Spleen (tissue), 11 donors: ENCODE results near the gene FAP. TPM values are rescaled to one million over a fixed set of nuclear protein-coding genes. Genes with fewer than 3 reads are reported as not detected.
A peak's percentile ranks its signal among the peaks of the same experiment; 100 is the strongest.

ENCODE experiments used
- DNase-seq: peaks from one replicate; pipeline ENCODE4 v3.0.0-alpha.2; 2020
- H3K27ac ChIP-seq, 8 donors: fragments of 200-600 bp; sonication (generic) in 7 of 8; 1 replicate in 4 of 8; 2 replicates in 4 of 8; pipeline versions ENCODE4 v1.5.0 to v1.8.0; 2016 to 2021; ENCODE audit warnings: inconsistent platforms in 4 of 8, mild to moderate bottlenecking in 4 of 8, moderate library complexity in 1 of 8
- H3K27me3 ChIP-seq, 7 donors: fragments of 200-600 bp; sonication (generic) in 6 of 7; replicated peaks in 1 of 7; 1 replicate in 4 of 7; 2 replicates in 3 of 7; pipeline versions ENCODE4 v1.5.0 to v1.8.0; 2016 to 2021; ENCODE audit warnings: inconsistent platforms in 3 of 7, mild to moderate bottlenecking in 1 of 7
- H3K36me3 ChIP-seq, 6 donors: fragments of 200-600 bp; sonication (generic) in 5 of 6; 1 replicate in 4 of 6; 2 replicates in 2 of 6; pipeline versions ENCODE4 v1.5.0 to v1.8.0; 2016 to 2021; ENCODE audit warnings: inconsistent platforms in 2 of 6
- H3K4me1 ChIP-seq, 6 donors: fragments of 200-600 bp; sonication (generic) in 5 of 6; 1 replicate in 3 of 6; 2 replicates in 3 of 6; pipeline versions ENCODE4 v1.5.0 to v1.8.0; 2016 to 2021; ENCODE audit warnings: inconsistent platforms in 3 of 6
- H3K4me3 ChIP-seq, 8 donors: fragments of 200-600 bp; sonication (generic) in 7 of 8; 1 replicate in 4 of 8; 2 replicates in 4 of 8; pipeline versions ENCODE4 v1.5.0 to v1.8.0; 2016 to 2021; ENCODE audit warnings: inconsistent platforms in 4 of 8, mild to moderate bottlenecking in 4 of 8, moderate library complexity in 2 of 8
- H3K9me3 ChIP-seq, 8 donors: fragments of 200-600 bp; sonication (generic) in 7 of 8; 1 replicate in 4 of 8; 2 replicates in 4 of 8; pipeline versions ENCODE4 v1.5.0 to v1.8.0; 2016 to 2021; ENCODE audit warnings: inconsistent platforms in 4 of 8
- POLR2A ChIP-seq, 3 donors: fragments of 450-650 bp; IDR thresholded peaks; one replicate each; pipeline ENCODE4 v1.5.1; 2017; ENCODE audit warnings: antibody characterized with exemption in 3 of 3, mild to moderate bottlenecking in 1 of 3
- POLR2AphosphoS5 ChIP-seq, 3 donors: sonication (generic); formaldehyde crosslinking; IDR thresholded peaks; one replicate each; pipeline ENCODE4 v1.5.1; 2017; ENCODE audit warnings: antibody characterized with exemption in 3 of 3
- WGBS, 5 donors: extraction: QIAGEN DNeasy Blood & Tissue Kit in 3 of 5; methylation state at CpG; one replicate each; pipeline versions ENCODE4 v1.1.5 to v1.1.7; 2013 to 2018; 5-methylcytosine and 5-hydroxymethylcytosine counted together
- intact Hi-C: fragments of 100-400 bp; cut with DNase I; formaldehyde crosslinking; loops from one replicate; pipeline ENCODE4 v1.15.0; 2023; ENCODE audit warnings: low total_unique reads
- polyA plus RNA-seq, 3 donors: library from polyadenylated mRNA; stranded (reverse); fragments of 200-250 nt; gene quantifications; one replicate each; pipeline ENCODE4 v1.2.1, GENCODE V29; 2013
- total RNA-seq, 7 donors: library from RNA; depleted of rRNA in 3 of 7; stranded (reverse); fragments of >200 nt in 3 of 7; fragmentation: NEBNext Ultra II Directional in 4 of 7; extraction: Animal tissue kit (Norgen Biotek cat#: 25700) in 4 of 7; gene quantifications; one replicate each; pipeline versions ENCODE4 v1.1.0 to v1.2.1, GENCODE V29; 2016 to 2021
- TF ChIP-seq, protein P1 (sequence below), 11 experiments: fragments of 200-600 bp in 7 of 11; fragments of 450-650 bp in 4 of 11; sonication (generic) in 4 of 11; IDR thresholded peaks in 8 of 11; conservative IDR thresholded peaks in 3 of 11; 1 replicate in 7 of 11; 2 replicates in 4 of 11; pipeline versions ENCODE4 v1.4.0 to v1.8.0; 2016 to 2021; ENCODE audit warnings: antibody characterized with exemption in 11 of 11, inconsistent platforms in 4 of 11, mild to moderate bottlenecking in 1 of 11
- donor health status: healthy with polysubstance abuse.
- donor health status: DM: no; HTN: no; CAD: no; lungs with moderate emphysema.
- donor health status: DM: no; HTN: no; CAD: no.
- donor health status: Bipolar disorder and iron deficiency.
- donor health status: healthy.
- donor health status: DM: no; HTN: no; CAD: no.
- donor health status: DM: yes; HTN: yes; CAD: no.

Gene FAP
- total and polyA plus RNA-seq, 10 donors: 0.82 to 11.8 (median 1.2) TPM

DNA sequence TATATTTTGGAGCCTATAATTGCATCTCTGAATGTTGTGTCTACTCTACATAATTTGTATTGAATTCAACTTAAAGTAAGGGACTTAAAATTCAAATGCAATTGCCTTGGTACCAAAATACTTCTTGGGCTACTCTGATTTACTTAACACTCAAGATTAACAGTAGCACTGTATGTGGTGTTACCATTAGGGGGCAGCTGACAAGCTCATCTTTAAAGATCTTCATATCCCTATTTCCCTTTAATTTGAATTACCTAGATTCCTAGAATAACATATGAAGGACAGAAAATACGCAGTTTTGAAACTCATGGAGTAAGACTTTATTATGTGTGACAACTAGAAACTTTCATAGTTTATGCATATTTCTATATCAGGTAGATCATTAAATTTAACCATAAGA lies 37.4 kb upstream of the FAP start:
- Histone ChIP-seq H3K4me3 (no peak overlapping the region), H3K4me1 (no peaks in the 10 kb centered on the region), H3K36me3 (peaks cover 0 to 100% (median 77%) of the 10 kb centered on the region in 6 donors), H3K27ac (no peak overlapping the region), H3K9me3 (no peaks in the 10 kb centered on the region), H3K27me3 (no peaks in the 10 kb centered on the region)
- intact Hi-C loops: no loop called here
- no peak for DNase-seq
- 94 to 100% (median 98%) methylated on average over 1 of the region's 1 CpG for WGBS, 5 donors
- TF ChIP-seq, protein P1, sequence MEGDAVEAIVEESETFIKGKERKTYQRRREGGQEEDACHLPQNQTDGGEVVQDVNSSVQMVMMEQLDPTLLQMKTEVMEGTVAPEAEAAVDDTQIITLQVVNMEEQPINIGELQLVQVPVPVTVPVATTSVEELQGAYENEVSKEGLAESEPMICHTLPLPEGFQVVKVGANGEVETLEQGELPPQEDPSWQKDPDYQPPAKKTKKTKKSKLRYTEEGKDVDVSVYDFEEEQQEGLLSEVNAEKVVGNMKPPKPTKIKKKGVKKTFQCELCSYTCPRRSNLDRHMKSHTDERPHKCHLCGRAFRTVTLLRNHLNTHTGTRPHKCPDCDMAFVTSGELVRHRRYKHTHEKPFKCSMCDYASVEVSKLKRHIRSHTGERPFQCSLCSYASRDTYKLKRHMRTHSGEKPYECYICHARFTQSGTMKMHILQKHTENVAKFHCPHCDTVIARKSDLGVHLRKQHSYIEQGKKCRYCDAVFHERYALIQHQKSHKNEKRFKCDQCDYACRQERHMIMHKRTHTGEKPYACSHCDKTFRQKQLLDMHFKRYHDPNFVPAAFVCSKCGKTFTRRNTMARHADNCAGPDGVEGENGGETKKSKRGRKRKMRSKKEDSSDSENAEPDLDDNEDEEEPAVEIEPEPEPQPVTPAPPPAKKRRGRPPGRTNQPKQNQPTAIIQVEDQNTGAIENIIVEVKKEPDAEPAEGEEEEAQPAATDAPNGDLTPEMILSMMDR (IDR thresholded peaks at IDR 0.05 in 8 of 11, conservative IDR thresholded peaks at IDR 0.05 in 3 of 11): no peak
- TF ChIP-seq POLR2A (IDR thresholded peaks at IDR 0.05) (no peak), POLR2AphosphoS5 (IDR thresholded peaks at IDR 0.05) (no peak)

DNA sequence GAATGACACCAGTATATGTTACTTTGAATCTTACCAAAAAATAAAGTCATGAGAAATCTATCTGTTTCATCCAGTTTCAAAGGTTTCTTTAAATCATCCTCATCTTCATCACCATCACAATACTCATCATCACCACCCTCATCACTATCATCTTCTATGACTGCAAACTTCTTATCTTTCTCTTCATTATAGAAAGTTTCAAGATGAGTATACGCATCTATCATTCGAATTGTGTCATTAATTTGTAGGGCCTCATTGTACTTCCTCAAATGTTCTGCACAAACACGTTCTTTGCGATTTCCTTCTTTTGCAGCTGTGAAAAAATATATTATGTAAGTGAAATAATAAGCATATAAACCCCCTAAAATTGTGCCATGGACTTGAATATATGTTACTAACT lies 34.1 kb upstream of the FAP start:
- intact Hi-C loops: no loop called here
- Histone ChIP-seq H3K4me1 (no peaks in the 10 kb centered on the region), H3K9me3 (no peaks in the 10 kb centered on the region), H3K27me3 (no peaks in the 10 kb centered on the region), H3K27ac (peak overlapping the region in 2 of 8 donors; percentile 13 to 24), H3K36me3 (peaks cover 0 to 100% (median 84%) of the 10 kb centered on the region in 6 donors), H3K4me3 (no peak overlapping the region)
- TF ChIP-seq, protein P1 (IDR thresholded peaks at IDR 0.05 in 8 of 11, conservative IDR thresholded peaks at IDR 0.05 in 3 of 11): no peak
- TF ChIP-seq POLR2AphosphoS5 (IDR thresholded peaks at IDR 0.05) (no peak), POLR2A (IDR thresholded peaks at IDR 0.05) (no peak)
- 49 to 63% (median 56%) methylated on average over 4 of the region's 4 CpGs for WGBS, 5 donors
- DNase-seq: no peak

- H3K27ac ChIP-seq: no peak overlapping the region
- no peak for TF ChIP-seq POLR2A (IDR thresholded peaks at IDR 0.05)
- no peak for TF ChIP-seq POLR2AphosphoS5 (IDR thresholded peaks at IDR 0.05)
- TF ChIP-seq, protein P1 (IDR thresholded peaks at IDR 0.05 in 8 of 11, conservative IDR thresholded peaks at IDR 0.05 in 3 of 11): no peak
- H3K4me1 ChIP-seq: no peaks in the 10 kb centered on the region
- no peak for DNase-seq
- peaks cover 0 to 87% (median 61%) of the 10 kb centered on the region in 6 donors for H3K36me3 ChIP-seq
- intact Hi-C loops: no loop called here
- 93 to 100% (median 98%) methylated on average over 1 of the region's 1 CpG for WGBS, 5 donors
- no peak overlapping the region for H3K4me3 ChIP-seq
- no peaks in the 10 kb centered on the region for H3K9me3 ChIP-seq
- H3K27me3 ChIP-seq: no peaks in the 10 kb centered on the region
Measured at GRCh38 chr2:162267996-162268395, 24.8 kb upstream of the FAP start.

- Histone ChIP-seq H3K27me3 (no peaks in the 10 kb centered on the region), H3K4me1 (no peaks in the 10 kb centered on the region), H3K4me3 (no peak overlapping the region), H3K9me3 (no peaks in the 10 kb centered on the region), H3K27ac (no peak overlapping the region), H3K36me3 (peaks cover 0 to 82% (median 56%) of the 10 kb centered on the region in 6 donors)
- DNase-seq: no peak
- TF ChIP-seq POLR2A (IDR thresholded peaks at IDR 0.05): no peak
- TF ChIP-seq, protein P1 (IDR thresholded peaks at IDR 0.05 in 8 of 11, conservative IDR thresholded peaks at IDR 0.05 in 3 of 11): no peak
- TF ChIP-seq POLR2AphosphoS5 (IDR thresholded peaks at IDR 0.05): no peak
- WGBS, 5 donors: 95 to 97% (median 96%) methylated on average over 5 of the region's 5 CpGs
- intact Hi-C loops: no loop called here
Measured at GRCh38 chr2:162267496-162267895, 24.3 kb upstream of the FAP start.
